Measurements from ENCODE around the gene SNPH.

- TF ChIP-seq CTCF (IDR thresholded peaks at IDR 0.05; ENCODE audit: control extremely low read depth in 1 of 3, insufficient read depth in 1 of 3, low read depth in 1 of 3, low read length in 3 of 3): no peak
- no peak for TF ChIP-seq CBX5 (IDR thresholded peaks at IDR 0.05; ENCODE audit: low read depth, low read length)
- TF ChIP-seq YY1 (IDR thresholded peaks at IDR 0.05; ENCODE audit: low read depth, low read length): no peak
- TF ChIP-seq TEAD4 (IDR thresholded peaks at IDR 0.05; ENCODE audit: low read depth, low read length): no peak
- TF ChIP-seq JUND (IDR thresholded peaks at IDR 0.05; ENCODE audit: low read length): no peak
- TF ChIP-seq SP2 (IDR thresholded peaks at IDR 0.05; ENCODE audit: low read length): no peak
- no peak for TF ChIP-seq USF2 (IDR thresholded peaks at IDR 0.05; ENCODE audit: low read length)
- no peak for TF ChIP-seq POLR2AphosphoS5 (IDR thresholded peaks at IDR 0.05; ENCODE audit: low read depth, low read length)
Observed at GRCh38 chr20:1304710-1305515, 38.8 kb downstream of the SNPH start.

Data from H1 (cell line).